T47D (cell line): ENCODE results near the gene KDM4C.
"Not testable (repeated sequence)": the region's sequence is repeated elsewhere in the genome, so short reads cannot be mapped to it uniquely, and the experiment has no call there.

Experiments used
- DNase-seq, 2 experiments: peaks; one replicate each; pipeline versions ENCODE4 v3.0.0 to v3.0.0-alpha.2; 2011 to 2012; ENCODE audit warnings: low read depth in 1 of 2, low spot score in 1 of 2
- JUND ChIP-seq: IDR thresholded peaks from 2 replicates; pipeline ENCODE4 v1.6.1; 2012; ENCODE audit warnings: low read depth
- in situ Hi-C: cut with HindIII; loops from 2 replicates; pipeline ENCODE4 v1.10.0; 2016; ENCODE audit warnings: low sequenced_read_pairs, low pct_unique_long_range_greater_than_20kb

The KDM4C gene

GRCh38 chr9:7009065-7009464, 251.3 kb downstream of the KDM4C start:
- TF ChIP-seq JUND: no peak
- no peak for DNase-seq
- in situ Hi-C loops: no loop called here

- DNase-seq: no peak
- no peak for TF ChIP-seq JUND
- in situ Hi-C loops: no loop called here
Observed at GRCh38 chr9:7011395-7012067, 253.8 kb downstream of the KDM4C start.

GRCh38 chr9:7027996-7028395, 270.2 kb downstream of the KDM4C start:
- no peak for DNase-seq
- in situ Hi-C loops: no loop called here
- TF ChIP-seq JUND: no peak

GRCh38 chr9:7028591-7028990, 270.8 kb downstream of the KDM4C start:
- no peak for TF ChIP-seq JUND
- DNase-seq: no peak

GRCh38 chr9:7030943-7031342, 273.2 kb downstream of the KDM4C start:
- in situ Hi-C loops: not testable (repeated sequence)

More at GRCh38 chr9:7028591-7028990, 270.8 kb downstream of the KDM4C start:
- in situ Hi-C loops: no loop called here

GRCh38 chr9:7033076-7034045, 275.6 kb downstream of the KDM4C start:
- in situ Hi-C loops: no loop called here
- no peak for DNase-seq
- TF ChIP-seq JUND: no peak

More at GRCh38 chr9:7030943-7031342, 273.2 kb downstream of the KDM4C start:
- not testable (repeated sequence) for DNase-seq

- TF ChIP-seq JUND: no peak
- in situ Hi-C loops: no loop called here
- DNase-seq: no peak
Observed at GRCh38 chr9:7037176-7037575, 279.4 kb downstream of the KDM4C start.

- DNase-seq: no peak
- TF ChIP-seq JUND: no peak
- in situ Hi-C loops: no loop called here
Observed at GRCh38 chr9:7042124-7042523, 284.4 kb downstream of the KDM4C start.

GRCh38 chr9:7045361-7045760, 287.6 kb downstream of the KDM4C start:
- DNase-seq: no peak
- no peak for TF ChIP-seq JUND
- in situ Hi-C loops: no loop called here

- no peak for TF ChIP-seq JUND
- DNase-seq: no peak
- in situ Hi-C loops: no loop called here
Observed at GRCh38 chr9:7051711-7052110, 293.9 kb downstream of the KDM4C start.

GRCh38 chr9:7053903-7054302, 296.1 kb downstream of the KDM4C start:
- no peak for DNase-seq
- in situ Hi-C loops: no loop called here
- no peak for TF ChIP-seq JUND

GRCh38 chr9:7055171-7055903, 297.6 kb downstream of the KDM4C start:
- no peak for DNase-seq
- in situ Hi-C loops: no loop called here
- TF ChIP-seq JUND: no peak
